GM23248 (cell line): ENCODE measurements around the gene YIPF1.

Source experiments
- EZH2 ChIP-seq: fragments of 200-600 bp; sonication (generic); IDR thresholded peaks from 2 replicates; pipeline ENCODE4 v1.6.1; 2018; ENCODE audit warnings: antibody characterized with exemption, mild to moderate bottlenecking; ENCODE audit not compliant: insufficient read depth, poor library complexity, severe bottlenecking
- EZH2phosphoT487 ChIP-seq: fragments of 200-600 bp; sonication (generic); IDR thresholded peaks from 2 replicates; pipeline ENCODE4 v1.6.1; 2018; ENCODE audit warnings: antibody characterized with exemption, moderate library complexity, mild to moderate bottlenecking, low read depth; ENCODE audit not compliant: insufficient read depth

- TF ChIP-seq EZH2 (no peak), EZH2phosphoT487 (no peak)
Observed at GRCh38 chr1:53871773-53872484, 17.7 kb downstream of the YIPF1 start.
